Esophagus mucosa (tissue), 1 donor: ENCODE data around the gene FAXDC2. TPM values are rescaled to one million over a fixed set of nuclear protein-coding genes. Genes with fewer than 3 reads are reported as not detected.
A peak's percentile ranks its signal among the peaks of the same experiment; 100 is the strongest.
"Not testable (repeated sequence)": the region's sequence is repeated elsewhere in the genome, so short reads cannot be mapped to it uniquely, and the experiment has no call there.

ENCODE experiments used
- ATAC-seq: fragments of 200-7000 bp; cut with Tn5 transposase; one replicate; pipeline ENCODE4 v1.9.1; 2020
- total RNA-seq: library from RNA; stranded (reverse); gene quantifications from one replicate; pipeline ENCODE4 v1.2.4, GENCODE V29; 2023
- donor health status: DM: yes; HTN: yes; CAD: no.

Gene FAXDC2
- total RNA-seq, 1 donor from 2014 or later: 2.9 TPM

DNA sequence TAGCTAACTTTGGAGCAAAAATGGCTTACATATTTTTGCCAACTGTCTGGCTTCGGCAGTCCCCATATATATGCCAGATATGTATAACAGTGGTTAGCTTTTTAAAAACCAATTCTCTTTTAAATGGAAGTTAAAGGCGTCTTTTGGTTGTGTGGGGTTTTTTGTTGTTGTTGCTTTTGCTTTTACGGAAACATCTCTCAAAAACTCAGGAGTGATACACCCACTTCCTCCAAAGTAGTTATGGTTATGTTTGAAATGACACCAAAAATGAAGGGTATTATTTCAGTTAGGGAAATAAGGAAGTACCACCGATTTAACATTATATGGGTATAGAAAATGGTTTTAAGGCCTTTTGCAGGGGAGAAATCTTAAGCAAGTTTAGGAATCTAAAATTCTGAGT lies 10.4 kb upstream of the FAXDC2 start:
- ATAC-seq: no peak

DNA sequence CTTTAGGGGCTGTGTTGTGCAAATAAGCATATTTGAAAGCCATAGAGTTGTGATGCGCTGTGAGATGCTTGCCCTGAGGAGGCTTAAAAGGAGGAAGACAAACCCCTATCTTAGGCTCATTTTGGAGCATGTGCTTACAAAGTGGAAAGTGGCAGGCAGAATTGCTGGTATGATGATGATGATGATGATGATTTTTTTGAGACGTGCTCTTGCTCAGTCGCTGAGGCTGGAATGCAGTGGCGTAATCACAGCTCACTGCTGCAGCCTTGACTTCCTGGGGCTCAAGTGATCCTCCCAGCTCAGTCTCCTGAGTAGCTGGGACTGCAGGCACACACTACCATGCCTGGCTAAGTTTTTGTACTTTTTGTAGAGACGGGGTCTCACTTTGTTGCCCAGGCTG lies 9.7 kb upstream of the FAXDC2 start:
- ATAC-seq: no peak

- ATAC-seq: no peak
Observed at GRCh38 chr5:154858972-154859871, 8.8 kb upstream of the FAXDC2 start.

DNA sequence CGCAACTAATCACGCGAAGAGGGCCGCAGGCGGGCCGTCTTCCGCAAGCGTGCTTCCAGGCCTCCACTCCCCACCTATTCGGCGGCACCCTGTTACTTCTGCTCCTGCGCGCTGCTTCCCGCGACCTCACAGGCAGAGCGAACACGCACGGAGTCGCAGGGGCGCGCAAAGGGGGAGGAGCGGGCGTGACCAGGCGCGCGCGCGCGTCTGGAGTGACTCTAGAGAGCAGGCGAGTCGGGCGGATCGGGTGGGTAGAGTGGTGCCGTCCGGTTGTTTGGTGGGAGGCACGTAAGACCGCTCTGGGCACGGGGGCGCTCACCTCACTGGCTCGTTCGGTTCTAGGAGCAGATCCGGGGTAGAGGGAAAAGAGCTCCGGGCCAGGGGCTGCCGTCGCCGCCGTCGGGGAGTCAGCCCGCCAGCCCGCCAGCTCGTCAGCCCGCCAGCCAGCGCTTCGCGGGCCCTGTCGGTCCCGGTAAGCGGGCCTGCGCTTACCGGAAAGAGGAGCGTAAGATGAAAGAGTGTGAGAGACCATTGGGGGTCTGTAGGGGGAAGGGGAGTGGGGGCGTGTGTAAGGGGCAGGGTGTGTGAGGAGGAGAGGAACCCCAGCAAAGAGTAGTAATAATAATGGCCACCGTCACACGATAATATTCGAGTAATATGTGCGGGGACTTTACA lies 8.0 kb upstream of the FAXDC2 start, which contains the start of gene CNOT8:
Gene CNOT8, plus strand, starts transcription at position 331 of the 675 bp plus-strand sequence. CDS start 4,652 bp downstream, outside the sequence.
- peak; percentile 96 for ATAC-seq

- peak; percentile 81 for ATAC-seq
Observed at GRCh38 chr5:154857530-154858296, 7.3 kb upstream of the FAXDC2 start.

DNA sequence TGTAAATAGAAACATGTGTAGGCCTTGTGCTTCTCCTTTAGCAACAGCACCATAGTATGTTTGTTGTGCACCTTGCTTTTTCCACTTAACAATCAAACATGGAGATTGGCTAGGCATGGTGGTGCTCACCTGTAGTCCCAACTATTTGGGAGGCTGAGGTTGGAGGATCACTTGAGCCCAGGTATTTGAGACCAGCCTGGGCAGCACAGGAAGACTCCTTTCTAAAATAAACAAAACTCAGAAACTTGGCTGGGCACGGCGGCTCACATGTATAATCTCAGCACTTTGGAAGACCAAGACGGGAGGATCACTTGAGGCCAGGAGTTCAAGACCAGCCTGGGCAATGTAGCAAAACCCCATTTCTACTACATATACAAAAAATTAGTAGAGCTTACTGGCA lies 948 bp upstream of the FAXDC2 start:
- ATAC-seq: no peak

GRCh38 chr5:154849791-154850201 lies 607 bp downstream of the FAXDC2 start:
- ATAC-seq: no peak

GRCh38 chr5:154849264-154849785 lies 1.1 kb downstream of the FAXDC2 start:
- ATAC-seq: no peak

- ATAC-seq: no peak
Observed at GRCh38 chr5:154844809-154845208, 5.6 kb downstream of the FAXDC2 start.

DNA sequence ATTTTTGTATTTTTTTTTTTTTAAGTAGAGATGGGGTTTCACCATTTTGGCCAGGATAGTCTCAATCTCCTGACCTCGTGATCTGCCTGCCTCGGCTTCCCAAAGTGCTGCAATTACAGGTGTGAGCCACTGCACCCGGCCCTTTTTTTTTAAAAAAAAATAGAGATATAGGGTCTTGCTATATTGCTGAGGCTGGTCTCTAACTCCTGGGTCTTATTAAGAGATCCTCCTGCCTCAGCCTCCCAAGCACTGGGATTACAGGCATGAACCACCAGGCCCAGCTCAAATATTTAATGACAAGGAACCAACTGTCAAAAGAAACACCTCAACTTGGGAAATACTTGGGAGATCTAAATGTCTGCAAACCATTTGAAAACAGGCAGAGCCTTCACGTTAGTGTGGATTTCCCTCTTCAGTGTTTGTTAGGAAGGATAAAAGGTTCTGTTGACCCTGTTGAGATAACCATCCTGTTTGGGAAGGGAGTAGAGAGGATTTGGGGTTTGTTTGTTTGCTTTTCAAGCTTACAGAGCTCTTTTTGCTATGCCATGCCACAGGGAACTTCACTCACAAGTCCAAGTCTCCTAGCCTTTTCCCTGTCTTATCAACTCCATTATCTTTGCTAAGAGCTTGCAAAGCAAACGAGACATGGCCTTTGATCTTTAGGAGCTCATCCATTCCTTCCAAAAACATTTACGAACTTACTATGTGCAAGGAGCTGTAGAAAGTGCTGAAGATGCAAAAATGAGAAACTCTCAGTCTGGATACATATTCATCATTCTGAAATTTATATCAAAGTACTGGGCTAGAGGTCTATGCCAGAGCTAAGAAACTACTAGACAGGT lies 7.5 kb downstream of the FAXDC2 start:
- no peak for ATAC-seq

DNA sequence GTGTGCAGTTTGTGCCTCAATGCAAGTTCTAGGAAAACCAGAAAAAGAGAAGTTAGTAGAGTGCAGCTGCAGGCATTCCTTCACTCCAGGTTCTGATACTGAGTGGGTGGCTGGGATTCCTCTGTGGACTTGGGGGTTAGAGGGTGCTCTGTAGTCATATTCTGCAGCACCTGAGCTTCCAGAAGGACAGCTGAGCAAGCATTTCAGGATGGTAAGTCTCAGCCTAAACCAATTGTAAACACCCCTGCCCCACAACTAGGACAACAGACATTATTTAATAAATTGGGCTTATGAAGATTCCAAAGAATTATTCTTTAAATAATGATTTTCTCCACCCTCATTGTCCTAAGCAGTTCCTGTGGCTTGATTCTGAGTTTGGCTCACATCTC lies 9.1 kb downstream of the FAXDC2 start:
- ATAC-seq: no peak

DNA sequence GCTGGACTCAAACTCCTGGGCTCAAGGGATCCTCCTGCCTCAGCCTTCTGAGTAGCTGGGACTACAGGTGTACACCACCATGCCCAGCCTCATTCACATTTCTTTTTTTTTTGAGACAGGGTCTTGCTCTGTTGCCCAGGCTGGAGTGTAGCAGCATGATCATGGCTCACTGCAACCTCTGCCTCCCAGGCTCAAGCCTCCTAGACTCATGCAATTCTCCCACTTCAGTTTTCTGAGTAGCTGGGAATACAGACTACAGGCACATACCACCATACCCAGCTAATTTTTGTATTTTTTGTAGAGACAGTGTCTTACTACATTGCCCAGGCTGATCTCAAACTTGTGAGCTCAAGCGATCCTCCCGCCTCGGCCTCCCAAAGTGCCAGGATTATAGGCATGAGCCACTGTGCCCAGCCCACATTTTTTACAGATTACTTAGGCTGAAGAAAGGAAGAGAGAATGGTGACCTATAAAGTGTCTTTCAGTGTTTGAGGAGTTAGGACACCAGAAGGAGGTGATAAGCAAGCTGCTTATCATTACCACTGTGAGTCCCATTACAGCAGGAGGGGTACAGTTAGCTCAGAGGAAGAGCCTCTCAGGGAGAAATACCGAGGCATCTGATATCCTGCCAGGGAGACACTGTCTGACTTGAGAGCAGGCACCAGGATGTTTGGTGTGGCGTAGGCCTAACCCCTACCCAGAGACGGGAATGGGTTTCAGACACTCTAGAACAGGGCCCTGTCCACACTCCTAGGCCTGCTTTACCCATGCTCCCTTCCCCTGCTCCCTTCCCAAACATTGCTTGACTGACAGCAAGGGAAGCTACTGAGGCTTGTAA lies 9.7 kb downstream of the FAXDC2 start:
- ATAC-seq: no peak

- no peak for ATAC-seq
Observed at GRCh38 chr5:154837009-154837901, 13.1 kb downstream of the FAXDC2 start.

DNA sequence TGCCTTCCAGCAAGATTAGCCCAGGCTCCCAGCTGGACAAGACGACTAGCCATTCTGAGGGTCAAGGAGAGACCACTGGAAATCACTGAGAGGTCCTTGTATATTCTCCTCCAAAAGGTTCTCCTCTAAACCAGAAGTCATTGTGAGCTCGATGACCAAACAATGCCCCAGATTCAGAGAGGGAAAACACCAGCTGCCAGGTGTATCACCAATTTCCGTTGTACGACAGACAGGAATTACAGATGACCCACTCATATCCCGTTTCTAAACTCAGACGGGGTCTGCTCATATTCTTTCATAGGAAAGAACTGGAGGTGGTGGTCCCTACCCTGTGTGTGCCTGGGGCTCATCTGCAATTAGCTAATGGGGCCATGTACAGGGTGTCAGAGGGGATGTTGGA lies 14.2 kb downstream of the FAXDC2 start:
- no peak for ATAC-seq

DNA sequence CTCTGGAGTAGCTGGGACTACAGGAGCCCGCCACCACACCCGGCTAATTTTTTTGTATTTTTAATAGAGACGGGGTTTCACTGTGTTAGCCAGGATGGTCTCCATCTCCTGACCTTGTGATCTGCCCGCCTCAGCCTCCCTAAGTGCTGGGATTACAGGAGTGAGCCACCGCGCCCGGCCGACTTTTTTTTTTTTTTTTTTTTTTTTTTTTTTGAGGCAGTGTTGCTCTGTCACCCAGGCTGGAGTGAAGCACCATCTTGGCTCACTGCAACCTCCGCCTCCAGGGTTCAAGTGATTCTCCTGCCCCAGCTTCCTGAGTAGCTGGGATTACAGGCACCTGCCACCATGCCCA lies 14.7 kb downstream of the FAXDC2 start:
- not testable (repeated sequence) for ATAC-seq

- ATAC-seq: no peak
Observed at GRCh38 chr5:154834053-154834452, 16.4 kb downstream of the FAXDC2 start.

DNA sequence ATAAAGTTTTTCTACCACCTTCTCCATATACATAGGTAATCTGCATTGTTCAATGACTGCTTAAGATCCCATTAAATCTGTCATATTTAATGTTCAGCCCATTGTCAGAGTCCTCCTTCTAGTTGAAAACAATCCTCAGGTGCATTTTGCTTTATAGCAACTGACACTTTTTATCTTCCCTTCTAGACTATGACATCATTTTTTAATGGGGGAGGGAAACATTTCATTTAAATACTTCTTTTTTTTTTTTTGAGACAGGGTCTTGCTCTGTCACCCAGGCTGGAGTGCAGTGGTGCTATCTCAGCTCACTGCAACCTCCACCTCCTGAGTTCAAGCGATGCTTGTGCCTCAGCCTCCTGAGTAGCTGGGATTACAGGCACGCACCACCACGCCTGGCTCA lies 17.6 kb downstream of the FAXDC2 start:
- not testable (repeated sequence) for ATAC-seq

- no peak for ATAC-seq
Observed at GRCh38 chr5:154831451-154831850, 19.0 kb downstream of the FAXDC2 start.

- peak; percentile 6 for ATAC-seq
Observed at GRCh38 chr5:154830596-154830995, 19.8 kb downstream of the FAXDC2 start.

- ATAC-seq: peak; percentile 7
Observed at GRCh38 chr5:154830219-154830595, 20.2 kb downstream of the FAXDC2 start.
